ENCODE data around the gene IP6K1.

The IP6K1 gene

GRCh38 chr3:49723628-49724551, 62.5 kb downstream of the IP6K1 start, which contains the start of gene GMPPB:
TSS of gene GMPPB (minus strand) at chr3:49723951. CDS start at chr3:49723726, 225 bp downstream.
- DNase-seq: peak; percentile 56 to 96 (median 90)

GRCh38 chr3:49723296-49723627, 63.1 kb downstream of the IP6K1 start:
- peak in 5 of 14 donors; percentile 33 to 56 (median 42) for DNase-seq

GRCh38 chr3:49722896-49723295, 63.4 kb downstream of the IP6K1 start:
- DNase-seq: no peak

- no peak for DNase-seq
These were observed 64.2 kb downstream of the IP6K1 start for GRCh38 chr3:49721896-49722781.

- DNase-seq: no peak
These were observed 64.8 kb downstream of the IP6K1 start for GRCh38 chr3:49721596-49721895.

GRCh38 chr3:49720855-49721595, 65.3 kb downstream of the IP6K1 start:
- no peak for DNase-seq

- peak; percentile 47 to 94 (median 86) for DNase-seq
These were observed 67.0 kb downstream of the IP6K1 start, which contains the start of gene AMIGO3 for GRCh38 chr3:49719214-49719884. TSS of gene AMIGO3 (minus strand) at chr3:49719684. CDS start at chr3:49719465, 219 bp downstream.

- no peak for DNase-seq
These were observed 67.5 kb downstream of the IP6K1 start for GRCh38 chr3:49718858-49719213.

GRCh38 chr3:49717959-49718857, 68.1 kb downstream of the IP6K1 start:
- no peak for DNase-seq

GRCh38 chr3:49717211-49717958, 69.0 kb downstream of the IP6K1 start:
- no peak for DNase-seq

- DNase-seq: no peak
These were observed 69.6 kb downstream of the IP6K1 start for GRCh38 chr3:49716691-49717210.

GRCh38 chr3:49716169-49716568, 70.2 kb downstream of the IP6K1 start:
- no peak for DNase-seq

GRCh38 chr3:49715611-49716121, 70.7 kb downstream of the IP6K1 start:
- DNase-seq: no peak

GRCh38 chr3:49714728-49715550, 71.4 kb downstream of the IP6K1 start:
- DNase-seq: no peak

- no peak for DNase-seq
These were observed 72.8 kb downstream of the IP6K1 start for GRCh38 chr3:49713336-49714105.

GRCh38 chr3:49712631-49713317, 73.6 kb downstream of the IP6K1 start:
- DNase-seq: no peak

GRCh38 chr3:49712166-49712565, 74.2 kb downstream of the IP6K1 start:
- no peak for DNase-seq
